SK-N-SH (cell line): ENCODE results near the gene CRLF2. TPM values are rescaled to one million over a fixed set of nuclear protein-coding genes. Genes with fewer than 3 reads are reported as not detected.

ENCODE experiments used
- CTCF ChIA-PET: fragments of 300-600, 350-600 bp; formaldehyde crosslinking; extraction: SDS; loops from one replicate; lab custom pipeline; 2021; lab: Yijun Ruan, JAX
- POLR2A ChIA-PET: fragments of 350-600 bp; sonication (Branson Sonifier 250); formaldehyde crosslinking; extraction: SDS; loops from one replicate; lab custom pipeline; 2020; ENCODE audit warnings: antibody characterized with exemption, inconsistent platforms; lab: Yijun Ruan, JAX
- DNase-seq: peaks from one replicate; pipeline ENCODE4 v3.0.0; 2012
- H2AFZ ChIP-seq: fragments of 200-600 bp; sonication (generic); 2 replicates; pipeline ENCODE4 v1.8.1; 2016; ENCODE audit warnings: antibody characterized with exemption, mild to moderate bottlenecking, low read depth
- H3F3A ChIP-seq: fragments of 200-600 bp; sonication (generic); replicated peaks from 2 replicates; pipeline ENCODE3; 2016; ENCODE audit warnings: antibody characterized with exemption, mild to moderate bottlenecking; ENCODE audit not compliant: insufficient read depth
- H3K27ac ChIP-seq, 2 experiments: fragments of 200-500 bp in 1 of 2; fragments of 200-600 bp in 1 of 2; sonication (Bioruptor generic) in 1 of 2; sonication (generic), shearing (Covaris generic) in 1 of 2; 2 replicates each; pipeline versions ENCODE4 v1.5.1 to v1.6.1; 2014 to 2016; ENCODE audit warnings: low read depth in 2 of 2, inconsistent platforms in 1 of 2, low read length in 1 of 2, mild to moderate bottlenecking in 1 of 2, mixed read lengths in 1 of 2
- H3K27me3 ChIP-seq: fragments of 200-600 bp; sonication (generic), shearing (Covaris generic); 2 replicates; pipeline ENCODE4 v1.6.1; 2016; ENCODE audit warnings: mixed run types; ENCODE audit not compliant: insufficient read depth
- H3K36me3 ChIP-seq, 2 experiments: fragments of 200-500 bp in 1 of 2; fragments of 200-600 bp in 1 of 2; sonication (Bioruptor generic) in 1 of 2; sonication (generic) in 1 of 2; replicated peaks in 1 of 2; 2 replicates each; pipeline versions ENCODE3 to v1.5.1; 2014 to 2016; ENCODE audit warnings: low read length in 1 of 2, mild to moderate bottlenecking in 1 of 2; ENCODE audit not compliant: insufficient read depth in 2 of 2, control insufficient read depth in 1 of 2
- H3K4me1 ChIP-seq, 2 experiments: fragments of 200-500 bp in 1 of 2; fragments of 200-600 bp in 1 of 2; sonication (Bioruptor generic) in 1 of 2; sonication (generic), shearing (Covaris generic) in 1 of 2; 2 replicates each; pipeline versions ENCODE4 v1.5.1 to v1.6.1; 2014 to 2016; ENCODE audit warnings: low read depth in 1 of 2, low read length in 1 of 2, mixed run types in 1 of 2; ENCODE audit not compliant: insufficient read depth in 2 of 2, control insufficient read depth in 1 of 2
- H3K4me2 ChIP-seq: fragments of 200-600 bp; sonication (generic), shearing (Covaris generic); 2 replicates; pipeline ENCODE4 v1.6.1; 2017; ENCODE audit warnings: mixed run types
- H3K4me3 ChIP-seq, 2 experiments: fragments of 200-500 bp in 1 of 2; fragments of 200-600 bp in 1 of 2; sonication (Bioruptor generic) in 1 of 2; sonication (generic), shearing (Covaris generic) in 1 of 2; 2 replicates each; pipeline versions ENCODE4 v1.5.1 to v1.8.1; 2014 to 2016; ENCODE audit warnings: low read depth in 2 of 2, inconsistent platforms in 1 of 2, low read length in 1 of 2, mild to moderate bottlenecking in 1 of 2, mixed read lengths in 1 of 2, moderate library complexity in 1 of 2
- H3K79me2 ChIP-seq: fragments of 200-600 bp; sonication (generic); 2 replicates; pipeline ENCODE4 v1.8.1; 2017; ENCODE audit warnings: mild to moderate bottlenecking; ENCODE audit not compliant: insufficient read depth
- H3K9ac ChIP-seq: fragments of 200-600 bp; sonication (generic); 2 replicates; pipeline ENCODE4 v1.6.1; 2017; ENCODE audit warnings: mixed run types
- H3K9me2 ChIP-seq: fragments of 200-600 bp; sonication (generic); 2 replicates; pipeline ENCODE4 v1.6.1; 2017; ENCODE audit warnings: mixed run types
- H3K9me3 ChIP-seq: fragments of 200-600 bp; sonication (generic); 2 replicates; pipeline ENCODE4 v1.6.1; 2017; ENCODE audit warnings: mixed run types, mild to moderate bottlenecking, moderate library complexity
- H4K20me1 ChIP-seq: fragments of 200-600 bp; sonication (generic); 2 replicates; pipeline ENCODE4 v1.6.1; 2017; ENCODE audit warnings: mild to moderate bottlenecking, mixed run types; ENCODE audit not compliant: insufficient read depth
- CHD2 ChIP-seq: fragments of 150-350 bp; IDR thresholded peaks from 2 replicates; pipeline ENCODE4 v1.6.1; 2018; ENCODE audit warnings: low read length; ENCODE audit not compliant: partially characterized antibody
- FOSL2 ChIP-seq: IDR thresholded peaks from 2 replicates; pipeline ENCODE4 v1.4.0; 2012; ENCODE audit warnings: low read depth, mild to moderate bottlenecking, moderate library complexity, borderline replicate concordance
- FOXJ3 ChIP-seq: sonication (generic); formaldehyde crosslinking; IDR thresholded peaks from 2 replicates; pipeline ENCODE4 v1.5.1; 2020; ENCODE audit warnings: mild to moderate bottlenecking, missing genetic modification reagents
- GABPA ChIP-seq: IDR thresholded peaks from 2 replicates; pipeline ENCODE4 v1.4.0; 2012; ENCODE audit warnings: low read depth, mild to moderate bottlenecking
- IRF3 ChIP-seq: fragments of 150-350 bp; IDR thresholded peaks from 2 replicates; pipeline ENCODE4 v1.6.1; 2016; ENCODE audit warnings: mild to moderate bottlenecking, low read depth, low read length
- MAX ChIP-seq: IDR thresholded peaks from 2 replicates; pipeline ENCODE4 v1.4.0; 2012; ENCODE audit warnings: low read depth
- MEF2A ChIP-seq: IDR thresholded peaks from 2 replicates; pipeline ENCODE4 v1.4.0; 2012; ENCODE audit warnings: low read depth, borderline replicate concordance
- NFIC ChIP-seq: IDR thresholded peaks from 2 replicates; pipeline ENCODE4 v1.4.0; 2012; ENCODE audit warnings: borderline replicate concordance
- NRF1 ChIP-seq: IDR thresholded peaks from 2 replicates; pipeline ENCODE4 v1.6.1; 2012; ENCODE audit warnings: low read depth, mild to moderate bottlenecking, low read length
- RAD21 ChIP-seq: IDR thresholded peaks from 2 replicates; pipeline ENCODE4 v1.6.1; 2012; ENCODE audit warnings: mild to moderate bottlenecking, low read length
- RXRA ChIP-seq: IDR thresholded peaks from 2 replicates; pipeline ENCODE4 v1.4.0; 2012; ENCODE audit warnings: low read depth, mild to moderate bottlenecking, borderline replicate concordance
- TAF1 ChIP-seq: IDR thresholded peaks from 2 replicates; pipeline ENCODE4 v1.6.1; 2012; ENCODE audit warnings: low read depth, mild to moderate bottlenecking, low read length, moderate library complexity, borderline replicate concordance
- TCF12 ChIP-seq: IDR thresholded peaks from 2 replicates; pipeline ENCODE4 v1.4.0; 2012
- TEAD4 ChIP-seq: IDR thresholded peaks from 2 replicates; pipeline ENCODE4 v1.4.0; 2012; ENCODE audit warnings: mild to moderate bottlenecking, borderline replicate concordance; ENCODE audit not compliant: insufficient read depth
- WGBS: methylation state at CpG from one replicate; pipeline ENCODE4 v1.1.6; 2017; ENCODE audit warnings: low lambda C conversion rate; 5-methylcytosine and 5-hydroxymethylcytosine counted together
- polyA plus RNA-seq, 3 experiments: library from polyadenylated mRNA; depleted of rRNA; stranded (reverse); fragments of >200 nt; gene quantifications; 2 replicates each; pipeline ENCODE4 v1.2.3, GENCODE V29; 2012
- TF ChIP-seq, protein P1 (sequence below): IDR thresholded peaks from 2 replicates; pipeline ENCODE4 v1.6.1; 2012; ENCODE audit warnings: mild to moderate bottlenecking, low read depth, low read length, moderate library complexity

The CRLF2 gene
- polyA plus RNA-seq, 1 of the 3 experiments (the other 2 are of a cell fraction): not detected

DNA sequence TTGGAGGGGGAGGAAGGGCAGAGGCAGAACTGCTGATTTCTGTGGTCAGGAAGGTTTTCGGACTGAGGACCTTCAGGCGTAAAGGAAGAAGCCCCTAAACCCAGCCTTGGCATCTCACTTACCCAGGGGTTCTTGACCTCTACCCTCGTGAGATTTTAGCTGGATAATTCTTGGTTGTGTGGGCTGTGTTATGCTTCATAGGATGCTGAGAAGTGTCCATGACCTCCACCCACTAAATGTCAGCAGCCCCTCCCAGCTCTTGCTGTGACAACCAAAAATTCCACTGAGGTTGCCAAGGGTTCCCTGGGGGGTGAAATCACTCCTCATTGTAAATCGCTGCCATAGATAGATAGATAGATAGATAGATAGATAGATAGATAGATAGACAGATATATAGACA, 5.8 kb upstream of the CRLF2 start:
- DNase-seq: no peak
- WGBS: 5% methylated on average over 4 of the region's 4 CpGs
- peaks cover 14% of the 10 kb centered on the region; the same call in 1 of the 2 replicates for H3K27me3 ChIP-seq
- ChIA-PET POLR2A (no interaction called here), CTCF (no interaction called here)
- H3K4me2 ChIP-seq: no peak overlapping the region
- H3K4me3 ChIP-seq: no peak overlapping the region
- no peaks in the 10 kb centered on the region for H3K4me1 ChIP-seq
- no peaks in the 10 kb centered on the region for H3K9me3 ChIP-seq
- H4K20me1 ChIP-seq: no peaks in the 10 kb centered on the region
- no peaks in the 10 kb centered on the region for H3K9me2 ChIP-seq
- no peak overlapping the region for H2AFZ ChIP-seq
- H3K27ac ChIP-seq: no peak overlapping the region
- no peaks in the 10 kb centered on the region for H3F3A ChIP-seq
- no peak for TF ChIP-seq RXRA
- no peak for TF ChIP-seq NFIC
- TF ChIP-seq TAF1: no peak
- no peak for TF ChIP-seq FOXJ3 (CRISPR knock-in tag)
- TF ChIP-seq MAX: no peak
- TF ChIP-seq TCF12: no peak
- TF ChIP-seq GABPA: no peak
- no peak for TF ChIP-seq CHD2
- no peak for TF ChIP-seq IRF3
- no peak for TF ChIP-seq TEAD4
- TF ChIP-seq NRF1: no peak
- TF ChIP-seq, protein P1, sequence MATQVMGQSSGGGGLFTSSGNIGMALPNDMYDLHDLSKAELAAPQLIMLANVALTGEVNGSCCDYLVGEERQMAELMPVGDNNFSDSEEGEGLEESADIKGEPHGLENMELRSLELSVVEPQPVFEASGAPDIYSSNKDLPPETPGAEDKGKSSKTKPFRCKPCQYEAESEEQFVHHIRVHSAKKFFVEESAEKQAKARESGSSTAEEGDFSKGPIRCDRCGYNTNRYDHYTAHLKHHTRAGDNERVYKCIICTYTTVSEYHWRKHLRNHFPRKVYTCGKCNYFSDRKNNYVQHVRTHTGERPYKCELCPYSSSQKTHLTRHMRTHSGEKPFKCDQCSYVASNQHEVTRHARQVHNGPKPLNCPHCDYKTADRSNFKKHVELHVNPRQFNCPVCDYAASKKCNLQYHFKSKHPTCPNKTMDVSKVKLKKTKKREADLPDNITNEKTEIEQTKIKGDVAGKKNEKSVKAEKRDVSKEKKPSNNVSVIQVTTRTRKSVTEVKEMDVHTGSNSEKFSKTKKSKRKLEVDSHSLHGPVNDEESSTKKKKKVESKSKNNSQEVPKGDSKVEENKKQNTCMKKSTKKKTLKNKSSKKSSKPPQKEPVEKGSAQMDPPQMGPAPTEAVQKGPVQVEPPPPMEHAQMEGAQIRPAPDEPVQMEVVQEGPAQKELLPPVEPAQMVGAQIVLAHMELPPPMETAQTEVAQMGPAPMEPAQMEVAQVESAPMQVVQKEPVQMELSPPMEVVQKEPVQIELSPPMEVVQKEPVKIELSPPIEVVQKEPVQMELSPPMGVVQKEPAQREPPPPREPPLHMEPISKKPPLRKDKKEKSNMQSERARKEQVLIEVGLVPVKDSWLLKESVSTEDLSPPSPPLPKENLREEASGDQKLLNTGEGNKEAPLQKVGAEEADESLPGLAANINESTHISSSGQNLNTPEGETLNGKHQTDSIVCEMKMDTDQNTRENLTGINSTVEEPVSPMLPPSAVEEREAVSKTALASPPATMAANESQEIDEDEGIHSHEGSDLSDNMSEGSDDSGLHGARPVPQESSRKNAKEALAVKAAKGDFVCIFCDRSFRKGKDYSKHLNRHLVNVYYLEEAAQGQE: no peak
- no peak for TF ChIP-seq RAD21
- TF ChIP-seq FOSL2: no peak
- no peak for TF ChIP-seq MEF2A
- TF ChIP-seq, all 33 proteins: peak for 0
- Histone ChIP-seq H3K36me3 (no peaks in the 10 kb centered on the region), H3K79me2 (no peaks in the 10 kb centered on the region), H3K9ac (no peak overlapping the region)
